Putamen (tissue), 1 donor: Measurements from ENCODE around the gene PLS1.
A peak's percentile ranks its signal among the peaks of the same experiment; 100 is the strongest.

Source experiments
- DNase-seq: peaks from one replicate; pipeline ENCODE4 v3.0.0-alpha.2; 2016; ENCODE audit warnings: low spot score

The PLS1 gene

GRCh38 chr3:142638291-142638690 is 42.1 kb downstream of the PLS1 start:
- no peak for DNase-seq

GRCh38 chr3:142641504-142641903 is 45.3 kb downstream of the PLS1 start:
- no peak for DNase-seq

- no peak for DNase-seq
Measured at GRCh38 chr3:142642956-142643355, 46.8 kb downstream of the PLS1 start.

GRCh38 chr3:142644502-142644901 is 48.3 kb downstream of the PLS1 start:
- no peak for DNase-seq

GRCh38 chr3:142645236-142645793 is 49.1 kb downstream of the PLS1 start:
- DNase-seq = peak; percentile 8

GRCh38 chr3:142646020-142646785 is 50.0 kb downstream of the PLS1 start:
- no peak for DNase-seq

GRCh38 chr3:142647856-142648255 is 51.7 kb downstream of the PLS1 start:
- no peak for DNase-seq

GRCh38 chr3:142648950-142649349 is 52.8 kb downstream of the PLS1 start:
- no peak for DNase-seq

- DNase-seq = no peak
Measured at GRCh38 chr3:142650001-142650693, 54.0 kb downstream of the PLS1 start.

- DNase-seq = no peak
Measured at GRCh38 chr3:142651711-142652110, 55.5 kb downstream of the PLS1 start.

- DNase-seq = no peak
Measured at GRCh38 chr3:142652826-142653292, 56.7 kb downstream of the PLS1 start.

- DNase-seq = peak; percentile 7
Measured at GRCh38 chr3:142656575-142656974, 60.4 kb downstream of the PLS1 start.

- no peak for DNase-seq
Measured at GRCh38 chr3:142657033-142657432, 60.8 kb downstream of the PLS1 start.

GRCh38 chr3:142660383-142660782 is 64.2 kb downstream of the PLS1 start:
- DNase-seq = no peak

- no peak for DNase-seq
Measured at GRCh38 chr3:142660893-142661292, 64.7 kb downstream of the PLS1 start.

GRCh38 chr3:142663865-142664264 is 67.7 kb downstream of the PLS1 start:
- no peak for DNase-seq

- no peak for DNase-seq
Measured at GRCh38 chr3:142664311-142664710, 68.1 kb downstream of the PLS1 start.

GRCh38 chr3:142664819-142665218 is 68.6 kb downstream of the PLS1 start:
- no peak for DNase-seq

- DNase-seq = no peak
Measured at GRCh38 chr3:142670120-142670519, 73.9 kb downstream of the PLS1 start.

GRCh38 chr3:142676151-142676550 is 80.0 kb downstream of the PLS1 start:
- DNase-seq = no peak

- DNase-seq = no peak
Measured at GRCh38 chr3:142680710-142681109, 84.5 kb downstream of the PLS1 start.

- DNase-seq = no peak
Measured at GRCh38 chr3:142690613-142691012, 94.4 kb downstream of the PLS1 start.

- no peak for DNase-seq
Measured at GRCh38 chr3:142691527-142691926, 95.3 kb downstream of the PLS1 start.
